Measurements from ENCODE around the gene CCR7. TPM values are rescaled to one million over a fixed set of nuclear protein-coding genes. Genes with fewer than 3 reads are reported as not detected.

Gene CCR7
- total RNA-seq, 1 donor from 2014 or later = not detected

GRCh38 chr17:40511136-40511535 is 54.1 kb downstream of the CCR7 start:
- peaks cover 16% of the 10 kb centered on the region for H3K27me3 Mint-ChIP-seq (ENCODE audit: low read depth, unreplicated experiment)
- H3K27ac Mint-ChIP-seq (ENCODE audit: unreplicated experiment) = no peak overlapping the region
- Histone ChIP-seq H3K36me3 (ENCODE audit: insufficient read depth, low read length) (no peaks in the 10 kb centered on the region), H3K4me1 (ENCODE audit: insufficient read depth, low read length) (peaks cover 35% of the 10 kb centered on the region), H3K27ac (ENCODE audit: low read depth, low read length) (peak overlapping the region; percentile 18), H3K27me3 (ENCODE audit: insufficient read depth, low read length) (peaks cover 3% of the 10 kb centered on the region), H3K9ac (ENCODE audit: low read length) (peak overlapping the region; percentile 27), H3K4me3 (ENCODE audit: insufficient read depth, low read depth, low read length) (no peak overlapping the region), H3K9me3 (ENCODE audit: insufficient read depth, low read depth, low read length) (no peaks in the 10 kb centered on the region), H3K79me2 (ENCODE audit: insufficient read depth, low read length) (no peaks in the 10 kb centered on the region), H2AFZ (ENCODE audit: low read depth, low read length) (no peak overlapping the region), H4K20me1 (ENCODE audit: insufficient read depth, low read length) (no peaks in the 10 kb centered on the region), H3K4me2 (ENCODE audit: low read length) (peak overlapping the region; percentile 72)
- TF ChIP-seq EZH2 (IDR thresholded peaks at IDR 0.05; ENCODE audit: insufficient read depth, low read length) (no peak), CTCF (IDR thresholded peaks at IDR 0.05; ENCODE audit: insufficient read depth, low read depth, low read length) (no peak)
- FAIRE-seq (no peak), DNase-seq (ENCODE audit: low read depth) (no peak)
- peaks cover 2% of the 10 kb centered on the region for H3K9me3 Mint-ChIP-seq (ENCODE audit: unreplicated experiment)
- H3K4me1 Mint-ChIP-seq (ENCODE audit: low read depth, unreplicated experiment) = peaks cover 36% of the 10 kb centered on the region
- no peaks in the 10 kb centered on the region for H3K36me3 Mint-ChIP-seq (ENCODE audit: low read depth, unreplicated experiment)
- no peak overlapping the region for H3K4me3 Mint-ChIP-seq (ENCODE audit: unreplicated experiment)

DNA sequence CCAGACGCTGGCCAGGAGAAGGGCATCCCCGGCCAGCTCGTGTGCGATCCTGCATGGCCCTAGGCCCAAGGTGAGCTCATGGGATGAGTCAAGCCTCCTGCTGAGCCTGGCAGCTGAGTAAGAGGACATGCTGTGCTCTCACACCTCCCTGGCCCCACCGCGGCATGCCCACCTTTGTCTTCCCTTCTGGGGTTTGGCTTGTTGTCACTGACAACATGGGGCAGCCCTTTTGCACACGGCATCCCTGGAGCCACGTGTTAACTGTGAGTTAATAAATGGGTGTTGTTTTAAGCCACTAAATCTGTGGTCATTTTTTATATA is 55.0 kb downstream of the CCR7 start:
- peaks cover 3% of the 10 kb centered on the region for H3K27me3 ChIP-seq (ENCODE audit: insufficient read depth, low read length)
- no peak for FAIRE-seq

More for the DNA sequence above, 55.0 kb downstream of the CCR7 start:
- Mint-ChIP-seq H3K9me3 (ENCODE audit: unreplicated experiment) (peaks cover 4% of the 10 kb centered on the region), H3K27me3 (ENCODE audit: low read depth, unreplicated experiment) (peaks cover 17% of the 10 kb centered on the region), H3K27ac (ENCODE audit: unreplicated experiment) (no peak overlapping the region), H3K36me3 (ENCODE audit: low read depth, unreplicated experiment) (no peaks in the 10 kb centered on the region), H3K4me3 (ENCODE audit: unreplicated experiment) (no peak overlapping the region), H3K4me1 (ENCODE audit: low read depth, unreplicated experiment) (peaks cover 37% of the 10 kb centered on the region)
- no peak for TF ChIP-seq CTCF (IDR thresholded peaks at IDR 0.05; ENCODE audit: insufficient read depth, low read depth, low read length)
- no peak for TF ChIP-seq EZH2 (IDR thresholded peaks at IDR 0.05; ENCODE audit: insufficient read depth, low read length)
- DNase-seq (ENCODE audit: low read depth) = peak; percentile 68
- Histone ChIP-seq H2AFZ (ENCODE audit: low read depth, low read length) (no peak overlapping the region), H3K36me3 (ENCODE audit: insufficient read depth, low read length) (no peaks in the 10 kb centered on the region), H3K9ac (ENCODE audit: low read length) (no peak overlapping the region), H3K79me2 (ENCODE audit: insufficient read depth, low read length) (no peaks in the 10 kb centered on the region), H3K4me1 (ENCODE audit: insufficient read depth, low read length) (peaks cover 35% of the 10 kb centered on the region), H3K27ac (ENCODE audit: low read depth, low read length) (peak overlapping the region; percentile 18), H3K4me2 (ENCODE audit: low read length) (peak overlapping the region; percentile 33), H3K9me3 (ENCODE audit: insufficient read depth, low read depth, low read length) (no peaks in the 10 kb centered on the region), H4K20me1 (ENCODE audit: insufficient read depth, low read length) (no peaks in the 10 kb centered on the region), H3K4me3 (ENCODE audit: insufficient read depth, low read depth, low read length) (no peak overlapping the region)

Data from astrocyte (in vitro differentiated cells and primary cell).